ENCODE results near the gene RSPH4A. TPM values are rescaled to one million over a fixed set of nuclear protein-coding genes. Genes with fewer than 3 reads are reported as not detected.

RSPH4A gene
- total RNA-seq, result under 1 TPM; 0.60 to 0.67 TPM
- total RNA-seq, result 0.45 to 3.8 reads per million in 2 donors

DNA sequence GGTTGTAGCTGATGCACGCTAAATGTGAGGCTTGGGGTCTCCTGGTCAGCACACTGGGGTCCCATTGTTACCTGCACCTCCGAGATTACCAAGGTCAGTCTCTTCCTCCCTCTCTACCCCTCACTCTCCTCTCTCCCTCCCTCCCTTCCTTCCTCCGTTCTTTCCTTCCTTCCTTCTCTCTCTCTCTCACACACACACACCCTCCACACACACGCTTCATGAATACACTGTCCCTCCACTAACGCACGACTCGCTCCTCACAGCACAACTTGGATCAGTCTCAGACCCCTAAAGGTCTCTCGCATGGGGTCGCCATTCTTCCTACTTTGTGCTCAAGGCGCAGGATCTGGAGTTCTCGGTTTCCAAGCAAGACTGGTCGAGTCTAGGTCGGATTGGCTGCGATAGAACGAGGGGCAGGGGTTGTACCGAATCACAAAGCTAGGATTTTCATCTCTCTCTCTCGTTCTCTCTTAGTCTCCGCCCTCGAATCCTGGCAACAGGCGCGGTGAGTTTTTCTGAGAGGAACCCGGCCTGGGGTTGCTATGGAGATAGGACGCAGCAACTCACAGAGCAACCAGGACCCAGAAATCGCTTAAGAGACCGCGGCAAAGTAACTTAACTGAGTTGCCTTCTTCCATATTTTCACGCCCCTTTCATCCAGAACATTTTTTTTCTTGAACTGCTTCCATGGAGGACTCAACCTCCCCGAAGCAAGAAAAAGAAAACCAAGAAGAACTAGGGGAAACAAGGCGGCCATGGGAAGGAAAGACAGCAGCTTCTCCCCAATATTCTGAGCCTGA is at the start of gene RSPH4A:
Gene RSPH4A, plus strand, starts transcription at position 543 of the 800 bp plus-strand sequence. Its CDS starts 145 bp downstream, at position 688.
- Mint-ChIP-seq H3K27ac (peak within 1 kb of the TSS; percentile 89), H3K27me3 (peaks cover 10% of the 10 kb centered on the region), H3K36me3 (ENCODE audit: low read depth) (no peaks in the 10 kb centered on the region), H3K4me3 (peak within 1 kb of the TSS; percentile 98), H3K4me1 (peaks cover 20% of the 10 kb centered on the region)
- DNase-seq (peak; percentile 13 to 55 (median 46)), ATAC-seq (peak; percentile 96)
- no peaks in the 10 kb centered on the region for H3K9me3 ChIP-seq (ENCODE audit: control insufficient read depth, low read length, poor library complexity, severe bottlenecking)

DNA sequence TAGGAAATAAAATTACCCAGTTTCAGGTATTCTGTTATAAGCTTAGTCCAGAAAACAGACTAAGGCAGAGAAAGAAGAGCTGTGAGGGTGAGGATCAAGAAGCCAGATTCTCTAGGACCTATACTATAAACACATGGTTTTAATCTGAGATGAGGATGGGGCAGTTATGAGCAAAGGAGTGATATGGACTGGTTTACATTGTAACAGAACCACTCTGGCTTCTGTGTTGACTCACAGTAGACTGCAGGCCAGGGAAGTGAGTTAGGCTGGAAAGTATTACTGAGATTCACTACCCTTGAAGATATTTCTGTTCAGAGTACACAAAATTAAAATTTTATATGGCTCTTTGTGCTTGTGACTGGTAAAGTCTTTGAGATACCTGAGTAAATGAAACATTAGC is 48.2 kb upstream of the RSPH4A start:
- H3K4me1 Mint-ChIP-seq, result peaks cover 20% of the 10 kb centered on the region
- no peaks in the 10 kb centered on the region for H3K36me3 Mint-ChIP-seq (ENCODE audit: low read depth)
- DNase-seq (no peak), ATAC-seq (no peak)
- peaks cover 21% of the 10 kb centered on the region for H3K27me3 Mint-ChIP-seq
- no peak overlapping the region for H3K4me3 Mint-ChIP-seq
- H3K27ac Mint-ChIP-seq, result no peak overlapping the region
- H3K9me3 ChIP-seq (ENCODE audit: control insufficient read depth, low read length, poor library complexity, severe bottlenecking), result no peaks in the 10 kb centered on the region

DNA sequence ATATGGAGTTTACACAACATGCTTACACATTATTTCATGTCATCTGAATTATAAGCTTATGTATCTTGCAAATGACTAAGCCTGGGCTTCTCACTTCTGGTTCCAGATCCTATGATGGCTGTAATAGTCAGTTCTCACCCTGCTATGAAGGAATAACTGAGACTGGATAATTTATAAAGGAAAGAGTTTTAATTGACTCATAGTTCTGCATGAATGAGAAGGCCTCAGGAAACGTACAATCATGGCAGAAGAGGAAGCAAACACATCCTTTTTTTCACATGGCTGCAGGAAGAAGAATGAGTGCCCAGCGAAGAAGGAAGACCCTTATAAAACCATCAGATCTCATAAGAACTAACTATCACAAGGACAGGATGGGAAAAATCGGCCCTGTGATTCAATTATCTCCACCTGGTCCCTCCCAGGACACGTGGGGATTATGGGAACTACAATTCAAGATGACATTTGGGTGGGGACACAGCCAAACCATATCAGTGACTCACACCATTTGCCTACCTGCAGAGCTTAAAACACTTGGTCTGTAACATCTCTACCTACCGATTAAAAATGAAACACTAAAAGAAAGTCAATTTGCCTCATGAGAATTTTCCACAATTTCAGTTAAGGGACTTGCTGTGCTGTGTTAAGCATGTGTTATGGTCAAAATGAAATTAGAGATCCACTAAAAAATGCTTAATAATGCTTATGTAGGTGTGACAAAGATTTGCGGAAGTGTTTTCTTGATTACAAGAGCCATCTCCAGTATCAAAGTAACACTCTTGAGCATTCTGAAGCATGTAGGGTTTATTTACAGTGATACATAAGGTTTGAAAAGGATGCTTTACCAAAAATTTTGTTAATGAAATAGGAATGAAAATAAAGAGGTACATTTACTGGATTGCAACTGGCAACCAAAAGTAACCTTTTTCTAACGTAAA is 47.2 kb upstream of the RSPH4A start:
- H3K36me3 Mint-ChIP-seq (ENCODE audit: low read depth), result no peaks in the 10 kb centered on the region
- H3K27ac Mint-ChIP-seq, result no peak overlapping the region
- H3K4me1 Mint-ChIP-seq, result peaks cover 23% of the 10 kb centered on the region
- DNase-seq (no peak), ATAC-seq (no peak)
- H3K27me3 Mint-ChIP-seq, result peaks cover 14% of the 10 kb centered on the region
- no peak overlapping the region for H3K4me3 Mint-ChIP-seq
- H3K9me3 ChIP-seq (ENCODE audit: control insufficient read depth, low read length, poor library complexity, severe bottlenecking), result no peaks in the 10 kb centered on the region

DNA sequence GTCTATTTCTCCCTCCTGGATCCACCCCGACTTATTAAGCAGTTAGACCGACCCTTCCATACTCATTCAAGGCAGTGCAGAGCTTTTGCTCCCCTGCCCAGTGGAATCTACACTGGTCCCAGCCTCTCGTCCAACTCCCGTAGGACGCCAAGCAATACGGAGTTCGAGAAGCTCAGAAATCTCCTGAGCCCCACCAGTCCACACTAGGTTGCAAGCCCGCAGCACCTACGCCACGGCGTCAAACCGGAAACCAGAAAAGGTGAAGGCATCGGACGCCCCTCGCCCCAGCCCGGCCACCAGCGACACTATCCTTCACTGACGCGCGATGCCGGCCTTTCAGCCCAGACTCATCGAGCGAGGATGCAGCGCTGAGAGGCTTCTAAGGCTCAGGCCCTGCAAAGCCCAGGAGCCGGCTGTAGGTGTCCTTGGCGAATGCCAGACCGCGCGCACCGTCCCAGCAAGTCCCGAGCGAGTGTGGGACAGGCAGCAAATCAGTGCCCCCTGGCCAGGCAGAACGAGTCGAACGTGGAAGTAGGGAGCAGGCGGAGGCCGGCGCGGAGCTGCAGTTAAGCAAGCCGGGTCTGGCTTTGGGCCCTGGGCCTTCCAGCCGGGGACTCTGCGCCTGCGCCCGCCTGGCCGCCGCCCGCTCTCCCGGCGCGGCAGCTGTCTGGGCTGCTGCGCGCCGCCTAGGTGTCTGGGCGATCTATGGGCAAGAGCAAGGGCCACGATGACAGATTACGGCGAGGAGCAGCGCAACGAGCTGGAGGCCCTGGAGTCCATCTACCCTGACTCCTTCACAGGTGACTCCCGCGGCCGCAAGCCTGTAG is 45.2 kb upstream of the RSPH4A start, which contains the start of gene RWDD1:
Gene RWDD1, plus strand, starts transcription at position 649 of the 827 bp plus-strand sequence. Its CDS starts 79 bp downstream, at position 728.
- H3K4me1 Mint-ChIP-seq, result peaks cover 31% of the 10 kb centered on the region
- peak; percentile 94 for ATAC-seq
- H3K4me3 Mint-ChIP-seq, result peak within 1 kb of the TSS; percentile 99

DNA sequence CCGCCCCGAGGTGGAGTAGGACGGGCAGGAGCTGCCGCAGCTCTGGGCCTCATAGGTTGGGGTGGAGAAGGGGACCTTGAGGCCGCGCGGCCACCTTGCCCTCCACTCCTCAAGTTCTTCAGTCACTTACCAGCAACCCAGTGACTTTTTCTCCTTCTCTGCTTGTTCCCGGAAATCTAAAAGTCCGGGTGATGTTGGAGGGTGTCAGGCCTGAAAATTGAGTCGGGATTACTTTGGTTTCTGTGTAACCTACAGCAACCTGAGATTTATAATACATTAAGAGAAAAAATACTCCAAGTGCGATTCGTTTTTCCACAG is 44.6 kb upstream of the RSPH4A start:
- no peak for ATAC-seq
- peaks cover 5% of the 10 kb centered on the region for H3K36me3 Mint-ChIP-seq (ENCODE audit: low read depth)
- peak overlapping the region; percentile 100 for H3K27ac Mint-ChIP-seq
- peak overlapping the region; percentile 99 for H3K4me3 Mint-ChIP-seq
- no peak for DNase-seq
- no peaks in the 10 kb centered on the region for H3K27me3 Mint-ChIP-seq
- H3K4me1 Mint-ChIP-seq, result peaks cover 36% of the 10 kb centered on the region
- H3K9me3 ChIP-seq (ENCODE audit: control insufficient read depth, low read length, poor library complexity, severe bottlenecking), result no peaks in the 10 kb centered on the region

More for the DNA sequence above, 45.2 kb upstream of the RSPH4A start, which contains the start of gene RWDD1:
- no peaks in the 10 kb centered on the region for H3K36me3 Mint-ChIP-seq (ENCODE audit: low read depth)
- peak within 1 kb of the TSS; percentile 100 for H3K27ac Mint-ChIP-seq
- no peaks in the 10 kb centered on the region for H3K27me3 Mint-ChIP-seq
- H3K9me3 ChIP-seq (ENCODE audit: control insufficient read depth, low read length, poor library complexity, severe bottlenecking), result no peaks in the 10 kb centered on the region
- peak; percentile 96 to 98 (median 98) for DNase-seq

DNA sequence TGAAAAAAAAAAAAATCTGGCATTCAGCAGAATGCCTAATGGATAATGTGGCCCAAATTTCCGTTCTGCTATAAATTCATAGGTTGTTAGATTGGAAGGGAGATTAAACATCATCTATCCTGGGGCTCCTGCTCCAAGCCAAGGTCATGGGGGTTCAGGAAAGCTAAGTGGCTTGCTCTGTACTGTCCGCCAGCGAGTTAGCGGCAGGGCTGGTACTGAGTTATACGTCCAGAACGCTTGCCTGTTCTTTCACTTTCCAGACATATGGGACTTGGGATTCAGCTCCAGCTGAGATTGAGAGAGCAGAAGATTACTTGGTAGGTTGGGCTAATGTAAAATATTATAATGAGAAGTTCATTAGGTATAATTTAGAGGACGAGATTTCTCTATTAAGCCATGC is 44.1 kb upstream of the RSPH4A start:
- no peak for ATAC-seq
- DNase-seq, result no peak
- H3K4me3 Mint-ChIP-seq, result peak overlapping the region; percentile 99
- H3K4me1 Mint-ChIP-seq, result peaks cover 39% of the 10 kb centered on the region
- peaks cover 5% of the 10 kb centered on the region for H3K36me3 Mint-ChIP-seq (ENCODE audit: low read depth)
- no peaks in the 10 kb centered on the region for H3K27me3 Mint-ChIP-seq
- H3K27ac Mint-ChIP-seq, result peak overlapping the region; percentile 100
- no peaks in the 10 kb centered on the region for H3K9me3 ChIP-seq (ENCODE audit: control insufficient read depth, low read length, poor library complexity, severe bottlenecking)

DNA sequence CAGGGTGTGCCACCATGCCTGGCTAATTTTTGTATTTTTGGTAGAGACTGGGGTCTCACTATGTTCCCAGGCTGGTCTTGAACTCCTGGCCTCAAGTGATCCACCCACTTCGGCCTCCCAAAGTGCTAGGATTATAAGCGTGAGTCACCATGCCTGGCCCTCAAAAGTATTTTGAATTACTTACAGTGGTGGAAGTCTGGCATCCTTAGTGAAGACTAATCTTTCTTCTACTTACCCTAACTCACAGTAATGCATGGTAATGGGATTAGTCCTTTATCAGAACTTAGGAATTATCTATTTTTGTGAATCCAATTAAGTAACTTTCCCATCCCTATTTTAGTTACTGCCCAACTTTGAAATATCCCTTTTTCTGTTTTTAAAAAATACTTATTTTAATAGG is 41.1 kb upstream of the RSPH4A start:
- Mint-ChIP-seq H3K27me3 (no peaks in the 10 kb centered on the region), H3K4me3 (no peak overlapping the region), H3K4me1 (peaks cover 44% of the 10 kb centered on the region), H3K27ac (no peak overlapping the region), H3K36me3 (ENCODE audit: low read depth) (peaks cover 11% of the 10 kb centered on the region)
- ATAC-seq, result no peak
- H3K9me3 ChIP-seq (ENCODE audit: control insufficient read depth, low read length, poor library complexity, severe bottlenecking), result no peaks in the 10 kb centered on the region
- no peak for DNase-seq

DNA sequence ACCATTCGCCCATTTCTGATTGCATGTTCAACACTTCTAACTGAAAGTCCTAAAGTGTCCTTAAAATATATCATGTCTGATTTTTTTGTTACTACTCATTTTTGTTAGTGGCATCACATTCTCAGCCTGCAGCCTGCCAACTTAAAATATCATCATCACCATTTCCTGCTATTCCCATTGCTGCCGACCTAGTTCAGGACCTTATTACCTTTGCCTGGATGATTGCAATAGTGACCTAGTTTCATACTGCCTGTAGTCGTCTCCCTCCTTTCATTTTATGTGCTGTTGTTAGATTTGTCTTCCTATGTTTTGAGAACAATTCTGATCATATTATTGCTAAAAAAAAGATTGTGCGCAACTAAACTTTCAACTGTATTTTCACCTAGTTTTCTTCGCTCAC is 38.8 kb upstream of the RSPH4A start:
- H3K27me3 Mint-ChIP-seq, result no peaks in the 10 kb centered on the region
- DNase-seq, result no peak
- H3K4me3 Mint-ChIP-seq, result no peak overlapping the region
- no peaks in the 10 kb centered on the region for H3K9me3 ChIP-seq (ENCODE audit: control insufficient read depth, low read length, poor library complexity, severe bottlenecking)
- peaks cover 11% of the 10 kb centered on the region for H3K36me3 Mint-ChIP-seq (ENCODE audit: low read depth)
- no peak overlapping the region for H3K27ac Mint-ChIP-seq
- peaks cover 32% of the 10 kb centered on the region for H3K4me1 Mint-ChIP-seq
- no peak for ATAC-seq

DNA sequence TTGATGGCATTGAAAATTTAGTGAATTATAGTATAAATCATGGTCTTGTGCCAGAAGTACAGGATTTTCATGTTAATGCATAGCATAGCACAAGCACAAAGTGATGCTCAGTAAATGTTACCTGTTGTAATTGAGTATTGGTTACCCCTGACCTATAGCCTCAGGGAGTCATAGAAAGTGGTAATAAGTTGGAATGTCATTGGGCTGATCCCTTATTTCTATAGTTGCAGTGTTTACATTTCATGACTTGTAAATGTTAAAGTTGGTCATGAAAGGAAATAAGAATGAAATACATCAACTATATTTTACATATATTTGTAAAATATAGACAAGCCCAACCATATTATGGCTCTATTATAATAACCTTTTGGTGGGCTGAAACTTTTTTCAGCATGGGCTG is 37.9 kb upstream of the RSPH4A start:
- DNase-seq (no peak), ATAC-seq (no peak)
- H3K4me3 Mint-ChIP-seq, result no peak overlapping the region
- no peaks in the 10 kb centered on the region for H3K9me3 ChIP-seq (ENCODE audit: control insufficient read depth, low read length, poor library complexity, severe bottlenecking)
- peaks cover 16% of the 10 kb centered on the region for H3K36me3 Mint-ChIP-seq (ENCODE audit: low read depth)
- no peak overlapping the region for H3K27ac Mint-ChIP-seq
- no peaks in the 10 kb centered on the region for H3K27me3 Mint-ChIP-seq
- peaks cover 29% of the 10 kb centered on the region for H3K4me1 Mint-ChIP-seq

DNA sequence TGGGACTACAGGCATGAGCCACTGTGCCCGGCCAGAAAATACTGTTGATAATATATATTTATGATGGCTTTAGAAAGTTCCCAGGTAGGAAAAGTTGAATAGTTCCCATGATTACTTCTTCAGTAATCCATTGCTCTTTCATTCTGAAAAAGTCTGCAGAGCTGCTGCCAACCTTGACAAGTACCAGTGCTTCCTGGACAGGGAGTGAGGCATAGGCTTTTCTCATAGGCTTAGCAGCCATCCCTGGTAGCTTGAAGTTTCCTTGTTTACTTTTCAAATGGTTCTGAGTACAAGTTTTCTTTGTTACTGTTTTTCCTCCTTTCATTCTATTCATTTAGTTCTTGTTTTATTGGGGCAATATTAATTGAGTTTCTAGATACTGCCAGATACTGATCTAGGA is 37.1 kb upstream of the RSPH4A start:
- Mint-ChIP-seq H3K27ac (no peak overlapping the region), H3K36me3 (ENCODE audit: low read depth) (peaks cover 16% of the 10 kb centered on the region), H3K27me3 (no peaks in the 10 kb centered on the region), H3K4me3 (no peak overlapping the region), H3K4me1 (peaks cover 26% of the 10 kb centered on the region)
- H3K9me3 ChIP-seq (ENCODE audit: control insufficient read depth, low read length, poor library complexity, severe bottlenecking), result no peaks in the 10 kb centered on the region
- DNase-seq, result no peak
- no peak for ATAC-seq

DNA sequence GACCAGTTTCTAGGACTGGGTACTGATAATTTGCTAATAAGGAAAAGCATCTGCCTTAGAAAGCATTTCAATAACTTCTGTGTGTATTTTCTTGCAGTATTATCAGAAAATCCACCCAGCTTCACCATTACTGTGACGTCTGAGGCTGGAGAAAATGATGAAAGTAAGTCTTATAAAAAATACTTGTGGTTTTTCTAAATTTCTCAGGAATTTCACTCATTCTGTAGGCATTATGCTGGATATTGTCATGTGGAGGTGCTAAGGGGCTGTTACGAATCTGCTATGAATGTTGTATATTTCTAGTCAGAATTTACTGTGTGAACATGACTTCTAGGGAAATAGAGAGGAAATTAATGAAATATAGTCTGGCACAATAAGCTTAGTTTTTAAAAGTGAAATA is 36.1 kb upstream of the RSPH4A start:
- peak overlapping the region; percentile 21 for H3K27ac Mint-ChIP-seq

DNA sequence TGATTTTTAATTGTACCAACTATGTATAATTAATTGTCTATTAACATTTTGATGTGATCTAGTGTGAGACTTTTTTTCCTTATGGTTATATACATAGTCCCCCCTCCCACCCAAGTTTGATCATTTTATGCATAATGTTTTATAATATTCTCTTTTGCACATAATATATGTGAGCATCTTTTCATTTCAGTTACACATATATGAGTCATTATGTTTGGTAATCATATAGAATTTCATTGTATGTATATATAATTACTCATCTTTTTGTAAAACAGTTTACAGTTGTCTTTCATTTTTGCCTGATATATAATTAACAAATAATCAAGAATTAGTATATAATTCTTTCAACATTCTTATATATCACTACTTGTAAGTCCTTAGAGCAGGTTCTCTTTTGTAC is 30.0 kb upstream of the RSPH4A start:
- no peak for ATAC-seq
- no peak for DNase-seq
- H3K4me3 Mint-ChIP-seq, result no peak overlapping the region
- H3K36me3 Mint-ChIP-seq (ENCODE audit: low read depth), result peaks cover 10% of the 10 kb centered on the region
- peaks cover 9% of the 10 kb centered on the region for H3K4me1 Mint-ChIP-seq
- no peaks in the 10 kb centered on the region for H3K9me3 ChIP-seq (ENCODE audit: control insufficient read depth, low read length, poor library complexity, severe bottlenecking)
- no peaks in the 10 kb centered on the region for H3K27me3 Mint-ChIP-seq
- H3K27ac Mint-ChIP-seq, result no peak overlapping the region

More for the DNA sequence above, 36.1 kb upstream of the RSPH4A start:
- Mint-ChIP-seq H3K4me3 (no peak overlapping the region), H3K27me3 (no peaks in the 10 kb centered on the region), H3K4me1 (peaks cover 25% of the 10 kb centered on the region), H3K36me3 (ENCODE audit: low read depth) (peaks cover 16% of the 10 kb centered on the region)
- H3K9me3 ChIP-seq (ENCODE audit: control insufficient read depth, low read length, poor library complexity, severe bottlenecking), result no peaks in the 10 kb centered on the region
- no peak for DNase-seq
- no peak for ATAC-seq

Measured in T-helper 17 cell (primary cell).